ENCODE measurements around the gene SYT1.

SYT1 gene

DNA sequence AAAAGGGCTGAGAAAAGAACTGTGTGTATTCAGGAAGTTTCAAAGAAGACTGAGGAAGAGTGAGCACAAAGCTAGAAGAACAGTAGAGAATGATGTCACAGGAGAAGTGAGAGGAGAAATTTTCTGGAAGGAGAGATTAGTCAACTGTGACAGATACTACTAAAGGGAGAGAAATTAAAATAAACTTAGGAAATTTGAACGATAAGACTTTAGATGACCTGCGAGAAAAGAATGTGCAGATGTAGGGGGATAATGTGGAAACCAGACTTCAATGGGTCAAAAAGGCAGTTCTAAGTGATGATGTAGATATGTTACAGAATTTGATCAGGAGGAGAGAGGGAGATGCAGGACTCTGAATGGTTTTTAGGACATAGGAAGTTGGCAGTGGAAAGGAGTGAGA, 287.4 kb downstream of the SYT1 start:
- no peak overlapping the region for H3K4me3 ChIP-seq (ENCODE audit: low read length)
- no peak for TF ChIP-seq ZNF274 (IDR thresholded peaks at IDR 0.05; ENCODE audit: low read depth, low read length)

DNA sequence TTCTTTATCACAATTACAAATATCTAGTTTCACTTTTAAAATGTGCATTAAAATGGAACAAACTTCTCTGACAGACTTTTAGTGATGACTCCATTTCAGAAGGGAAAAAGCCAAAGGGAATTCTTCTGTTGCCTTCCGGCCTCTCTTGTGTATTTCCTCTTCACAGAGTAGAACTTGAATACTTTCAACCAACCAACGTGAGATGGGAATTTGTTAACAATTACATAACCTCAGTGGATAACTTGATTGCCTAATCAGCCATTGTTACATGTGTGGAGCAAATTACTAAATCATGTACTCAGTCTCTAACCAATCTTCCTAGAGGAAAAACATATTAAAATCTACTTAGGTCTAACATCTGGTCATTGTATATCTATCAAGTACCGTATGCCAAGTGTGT, 291.1 kb downstream of the SYT1 start:
- no peak for TF ChIP-seq ZNF274 (IDR thresholded peaks at IDR 0.05; ENCODE audit: low read depth, low read length)
- H3K4me3 ChIP-seq (ENCODE audit: low read length): no peak overlapping the region

DNA sequence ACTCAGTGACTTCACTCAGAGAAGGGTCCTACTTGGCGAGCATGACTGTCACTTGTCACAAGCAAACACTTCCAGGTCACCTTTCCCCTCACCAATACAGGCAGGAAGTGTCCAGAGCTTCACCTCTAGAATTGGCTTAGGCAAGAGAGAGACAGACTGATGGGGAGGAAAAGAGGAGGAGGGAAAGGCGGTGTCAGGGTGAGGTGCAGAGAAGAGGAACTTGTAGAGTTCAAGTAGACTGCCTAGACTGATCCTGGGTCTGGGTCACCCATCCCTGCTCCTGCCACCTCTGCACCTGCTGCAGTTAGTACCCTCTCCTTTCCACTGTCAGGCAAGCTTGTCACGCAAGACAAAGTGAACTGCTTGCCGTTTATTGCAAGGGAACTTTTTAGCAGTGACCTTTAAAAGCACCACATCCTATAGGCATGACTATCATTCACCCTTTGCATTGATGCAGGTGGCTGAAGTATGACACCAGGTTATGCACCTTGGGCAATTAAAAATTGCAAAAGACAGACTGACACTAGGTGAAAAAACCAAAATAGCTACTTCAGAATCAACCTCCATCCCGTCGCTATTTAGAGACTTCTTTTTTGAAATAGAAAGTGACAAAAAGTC, 292.4 kb downstream of the SYT1 start:
- H3K4me3 ChIP-seq (ENCODE audit: low read length): no peak overlapping the region

DNA sequence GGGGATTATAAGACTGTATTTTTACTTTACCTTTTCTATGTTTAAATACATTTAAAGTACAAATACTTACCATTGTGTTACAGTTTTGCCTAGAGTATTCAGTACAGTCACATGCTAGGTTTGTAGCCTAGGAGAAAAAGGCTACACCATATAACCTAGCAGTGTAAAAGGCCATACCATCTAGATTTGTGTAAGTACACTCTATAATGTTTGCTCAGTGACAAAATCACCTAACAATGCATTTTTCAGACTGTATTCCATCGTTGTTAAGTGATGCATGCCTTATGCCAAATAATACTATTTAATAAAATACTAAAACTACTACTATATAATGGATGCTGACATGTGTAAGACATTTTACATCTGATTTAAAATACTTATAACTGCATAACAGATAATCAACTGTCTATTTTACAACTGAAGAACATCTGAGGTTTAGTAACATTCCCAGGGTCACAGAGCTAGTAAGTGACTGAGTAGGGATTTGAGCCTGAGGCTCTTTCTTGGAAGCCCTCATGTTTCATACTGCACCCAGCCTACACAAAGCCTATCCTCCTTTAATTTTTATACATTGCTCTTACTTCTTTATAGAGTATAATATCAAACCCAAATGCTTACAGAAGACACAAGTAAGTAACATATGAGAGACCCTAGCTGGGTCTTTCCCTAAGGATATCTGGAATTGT, 296.8 kb downstream of the SYT1 start:
- no peak for TF ChIP-seq ZNF274 (IDR thresholded peaks at IDR 0.05; ENCODE audit: low read depth, low read length)
- H3K4me3 ChIP-seq (ENCODE audit: low read length): no peak overlapping the region

More for the DNA sequence above, 292.4 kb downstream of the SYT1 start:
- TF ChIP-seq ZNF274 (IDR thresholded peaks at IDR 0.05; ENCODE audit: low read depth, low read length): no peak

DNA sequence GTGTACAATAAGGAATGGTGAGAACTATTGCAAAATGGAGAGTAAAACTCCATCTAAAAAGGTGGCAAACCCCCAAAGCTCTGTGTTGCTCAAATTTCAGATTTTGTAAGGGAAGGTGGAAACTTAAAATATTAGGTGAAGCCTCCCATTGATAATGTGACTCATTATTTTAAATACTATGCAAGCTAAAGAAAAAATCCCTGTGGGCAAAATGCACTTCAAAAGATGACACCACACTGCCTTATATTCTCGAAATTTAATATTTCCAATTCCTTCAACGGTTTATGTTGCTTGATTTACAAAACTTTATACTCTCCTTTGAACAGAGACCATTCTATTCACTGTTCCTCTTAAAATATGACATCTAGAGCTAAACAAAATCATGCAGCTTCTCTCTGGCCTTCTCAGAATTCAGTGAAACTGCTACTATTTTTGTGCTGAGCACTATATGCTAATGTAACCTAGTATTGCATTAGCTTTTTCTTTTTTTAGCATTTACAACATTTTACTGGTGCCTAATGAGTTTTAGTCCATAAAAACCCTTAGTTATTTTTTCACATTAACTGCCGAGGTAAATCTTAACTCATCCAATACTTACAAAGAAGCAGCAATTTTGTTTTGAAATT, 297.7 kb downstream of the SYT1 start:
- no peak overlapping the region for H3K4me3 ChIP-seq (ENCODE audit: low read length)
- no peak for TF ChIP-seq ZNF274 (IDR thresholded peaks at IDR 0.05; ENCODE audit: low read depth, low read length)

DNA sequence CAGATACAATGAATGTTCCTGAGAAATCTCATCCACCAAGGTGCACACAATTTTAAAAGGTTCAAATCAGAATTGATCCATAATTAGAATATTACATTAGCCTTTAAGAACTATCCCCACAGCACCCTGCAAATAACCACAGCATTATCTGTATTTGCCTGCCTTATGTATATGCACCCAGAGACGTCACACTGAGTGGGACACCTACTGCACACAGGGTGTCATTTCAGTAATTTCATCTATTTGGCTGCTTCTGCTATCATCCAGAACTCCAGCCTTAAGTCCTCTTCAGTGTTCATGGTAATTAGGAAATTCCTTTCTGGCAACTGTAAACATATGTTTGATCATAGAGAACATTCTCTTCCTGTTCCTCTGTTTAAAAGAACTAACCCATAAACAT, 298.4 kb downstream of the SYT1 start:
- H3K4me3 ChIP-seq (ENCODE audit: low read length): no peak overlapping the region
- TF ChIP-seq ZNF274 (IDR thresholded peaks at IDR 0.05; ENCODE audit: low read depth, low read length): no peak

DNA sequence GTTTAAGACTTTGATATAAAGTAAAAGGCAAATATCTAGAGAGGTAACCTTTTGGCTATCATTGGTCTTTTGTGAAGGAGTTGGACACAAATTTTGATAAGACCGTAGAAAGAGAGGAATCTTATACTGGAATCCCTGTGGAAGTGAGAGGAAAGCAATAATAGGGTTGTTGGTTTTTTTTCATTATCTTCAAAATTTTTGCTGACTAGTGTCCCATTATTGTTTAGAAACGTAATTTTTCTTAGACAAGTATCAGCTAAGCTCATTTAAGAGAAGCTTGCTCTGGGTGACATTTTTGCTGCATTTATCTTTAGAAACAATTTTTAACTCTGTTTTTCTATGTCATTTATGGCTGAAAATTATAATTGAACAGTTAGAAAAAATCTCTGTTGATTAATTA, 300.3 kb downstream of the SYT1 start:
- no peak for TF ChIP-seq ZNF274 (IDR thresholded peaks at IDR 0.05; ENCODE audit: low read depth, low read length)
- no peak overlapping the region for H3K4me3 ChIP-seq (ENCODE audit: low read length)

DNA sequence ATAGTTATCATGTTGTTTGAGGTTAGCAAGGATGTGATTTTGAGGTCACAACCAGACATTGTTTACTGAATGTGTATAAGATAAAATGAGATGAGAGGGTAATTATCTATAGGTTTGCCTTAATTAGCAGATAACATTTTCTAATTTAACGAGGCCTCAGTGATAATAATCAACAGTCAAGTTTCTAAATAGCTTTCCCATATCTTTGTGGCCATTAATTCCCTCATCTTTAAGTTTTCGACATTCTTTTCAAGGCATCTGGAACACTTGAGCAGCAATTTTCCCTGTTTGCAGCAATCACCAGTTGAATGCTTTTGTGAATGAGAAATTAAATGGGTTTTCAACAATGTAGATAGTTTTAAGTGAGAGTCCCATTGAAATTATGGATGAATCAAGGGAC, 304.1 kb downstream of the SYT1 start:
- TF ChIP-seq ZNF274 (IDR thresholded peaks at IDR 0.05; ENCODE audit: low read depth, low read length): no peak
- H3K4me3 ChIP-seq (ENCODE audit: low read length): no peak overlapping the region

DNA sequence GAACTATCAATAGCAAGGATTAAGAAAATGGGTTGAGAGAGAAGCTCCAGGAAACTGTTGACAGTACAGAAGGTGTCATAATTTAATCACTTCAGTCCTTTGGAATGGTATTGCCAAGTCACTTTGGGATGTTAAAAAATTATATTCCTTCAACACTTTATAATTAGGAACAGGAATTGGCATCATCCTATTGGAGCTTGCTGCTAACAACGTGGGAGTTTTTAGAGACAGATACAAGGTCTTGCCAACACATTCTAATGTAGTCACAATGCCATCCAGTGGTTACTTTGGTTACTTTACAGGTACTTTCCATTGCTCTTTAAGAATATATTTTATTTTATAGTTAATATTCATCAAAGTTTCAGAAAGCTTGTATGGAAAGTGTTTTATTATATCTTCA, 310.1 kb downstream of the SYT1 start:
- no peak overlapping the region for H3K4me3 ChIP-seq (ENCODE audit: low read length)
- no peak for TF ChIP-seq ZNF274 (IDR thresholded peaks at IDR 0.05; ENCODE audit: low read depth, low read length)

DNA sequence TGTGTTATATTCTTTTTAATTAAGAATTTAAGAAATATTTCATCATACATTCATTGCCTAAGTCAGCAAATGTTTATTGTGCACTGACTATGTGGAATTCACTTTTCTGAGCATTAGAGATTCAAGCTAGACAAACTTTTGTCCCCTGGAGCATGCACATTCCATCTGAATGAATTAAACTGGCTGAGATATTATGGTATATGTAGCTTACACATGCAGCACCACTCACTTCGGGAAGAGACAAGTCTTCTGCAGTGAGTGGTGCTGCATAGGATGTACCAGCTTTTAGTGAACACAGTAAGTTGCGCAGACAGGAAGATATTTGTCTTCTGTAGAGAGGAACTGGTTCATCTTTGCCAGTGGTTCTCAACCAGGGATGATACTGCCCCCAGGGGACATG, 318.4 kb downstream of the SYT1 start:
- TF ChIP-seq ZNF274 (IDR thresholded peaks at IDR 0.05; ENCODE audit: low read depth, low read length): no peak
- no peak overlapping the region for H3K4me3 ChIP-seq (ENCODE audit: low read length)

DNA sequence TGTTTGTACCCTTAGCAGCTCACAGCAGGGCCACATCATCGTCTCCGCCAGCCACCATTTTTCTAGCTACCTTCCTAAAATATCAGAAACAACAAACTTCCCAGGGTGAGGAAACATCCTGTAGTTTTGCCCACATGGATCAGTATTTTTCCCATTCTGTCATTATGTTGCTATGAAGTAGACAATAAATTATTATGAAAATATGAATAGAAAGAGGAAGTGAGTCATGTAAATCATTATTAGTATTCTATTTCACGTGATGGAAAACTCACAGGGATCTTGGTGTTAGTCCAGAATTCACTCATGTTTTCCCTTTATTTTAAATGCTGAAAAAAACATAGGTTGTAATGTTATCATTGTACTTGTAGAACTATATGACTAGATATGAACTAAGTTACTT, 319.4 kb downstream of the SYT1 start:
- no peak for TF ChIP-seq ZNF274 (IDR thresholded peaks at IDR 0.05; ENCODE audit: low read depth, low read length)
- no peak overlapping the region for H3K4me3 ChIP-seq (ENCODE audit: low read length)

DNA sequence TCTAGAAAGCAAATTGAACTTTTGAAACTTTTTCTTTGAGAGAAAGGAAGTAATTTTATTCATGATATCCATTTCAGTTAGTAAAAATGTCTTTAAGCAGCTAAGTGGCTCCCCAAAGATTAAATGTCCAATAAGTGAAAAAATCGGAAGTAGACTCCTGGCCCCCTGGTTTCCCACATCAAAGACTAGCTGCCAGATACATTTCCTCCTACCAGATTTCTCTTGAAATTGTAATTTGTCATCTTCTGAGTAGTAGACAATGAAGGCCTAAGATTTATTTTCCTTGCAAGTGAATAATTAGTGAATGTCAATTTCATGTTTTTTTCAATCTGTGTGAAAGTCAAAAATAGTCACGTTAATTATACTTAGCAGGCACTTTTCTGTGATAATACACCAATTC, 321.9 kb downstream of the SYT1 start:
- TF ChIP-seq ZNF274 (IDR thresholded peaks at IDR 0.05; ENCODE audit: low read depth, low read length): no peak
- no peak overlapping the region for H3K4me3 ChIP-seq (ENCODE audit: low read length)

DNA sequence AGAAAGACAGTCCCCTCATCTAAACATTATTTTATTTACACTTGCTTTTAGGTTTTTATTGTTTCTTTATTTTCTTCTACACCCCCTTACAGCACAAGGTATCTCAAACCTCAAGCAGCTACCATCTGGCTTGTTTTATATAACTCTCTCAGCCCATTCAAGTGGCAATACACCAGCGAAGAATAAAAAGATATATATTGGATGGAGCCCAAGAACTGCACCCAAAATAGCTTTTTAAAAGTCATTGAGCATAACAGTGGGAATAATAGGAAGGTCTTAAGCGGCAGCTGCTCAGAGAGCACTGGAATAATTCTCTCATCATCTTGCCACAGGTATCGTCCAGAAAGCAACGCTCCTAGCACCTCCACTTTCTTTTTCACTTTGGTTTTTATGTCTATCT, 322.5 kb downstream of the SYT1 start:
- TF ChIP-seq ZNF274 (IDR thresholded peaks at IDR 0.05; ENCODE audit: low read depth, low read length): no peak
- H3K4me3 ChIP-seq (ENCODE audit: low read length): no peak overlapping the region

DNA sequence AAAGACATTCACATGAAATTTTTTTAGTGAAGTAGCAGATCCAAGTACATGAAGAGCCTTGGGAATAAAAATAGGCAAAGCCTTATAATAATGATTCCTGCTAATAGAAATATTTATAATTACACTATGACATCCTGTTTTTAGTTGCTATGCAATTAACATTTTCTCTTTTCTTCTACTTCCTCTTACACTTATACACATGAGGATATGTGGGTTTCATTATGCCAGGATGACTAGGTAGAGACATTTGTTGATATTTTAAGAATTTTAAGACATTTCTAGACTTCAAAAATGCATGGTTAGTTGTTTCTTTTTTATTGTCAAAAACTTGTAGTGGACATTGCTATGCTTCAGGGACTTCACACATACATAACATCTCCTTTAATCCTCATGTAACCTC, 326.8 kb downstream of the SYT1 start:
- H3K4me3 ChIP-seq (ENCODE audit: low read length): no peak overlapping the region
- no peak for TF ChIP-seq ZNF274 (IDR thresholded peaks at IDR 0.05; ENCODE audit: low read depth, low read length)

DNA sequence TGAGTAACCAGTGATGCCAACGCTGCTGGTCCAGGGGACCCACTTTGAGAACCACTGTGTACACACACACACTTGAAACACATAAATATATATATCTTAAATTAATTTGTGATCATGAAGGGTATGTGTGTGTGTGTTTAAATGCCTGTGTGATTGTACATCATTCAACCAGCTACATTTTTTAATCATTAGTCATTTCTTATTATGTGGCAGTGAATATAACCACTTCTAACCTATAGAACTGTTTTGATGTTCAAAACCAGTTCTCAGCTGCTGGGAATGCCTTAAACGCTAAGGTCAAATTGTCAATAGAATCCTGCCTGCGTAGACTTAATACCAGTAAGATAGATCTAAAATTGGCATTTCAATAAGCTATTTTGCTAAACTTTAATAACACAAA, 330.0 kb downstream of the SYT1 start:
- no peak for TF ChIP-seq ZNF274 (IDR thresholded peaks at IDR 0.05; ENCODE audit: low read depth, low read length)

More for the DNA sequence above, 330.0 kb downstream of the SYT1 start:
- no peak overlapping the region for H3K4me3 ChIP-seq (ENCODE audit: low read length)

All from GM08714 (cell line).